ENCODE results near the gene TTN. TPM values are rescaled to one million over a fixed set of nuclear protein-coding genes. Genes with fewer than 3 reads are reported as not detected.

The TTN gene
- total and polyA plus RNA-seq, 2 of the 8 experiments (the other 6 are each of a cell fraction or from before 2014, with no cell fraction given), result 0.30 to 9.7 TPM

- H3K79me2 ChIP-seq (ENCODE audit: control insufficient read depth in 1 of 2, insufficient read depth in 2 of 2, low read length in 2 of 2), result no peaks in the 10 kb centered on the region
- no peak overlapping the region for H2AK5ac ChIP-seq (ENCODE audit: low read depth, low read length)
- H3K23ac ChIP-seq (ENCODE audit: insufficient read length), result no peak overlapping the region
- H2AFZ ChIP-seq (ENCODE audit: low read length), result no peak overlapping the region
- no peak overlapping the region for H4K5ac ChIP-seq (ENCODE audit: insufficient read length, low read depth, low read length)
- H4K8ac ChIP-seq (ENCODE audit: extremely low read depth, insufficient read depth, low read length), result no peak overlapping the region
- H3K14ac ChIP-seq (ENCODE audit: insufficient read length), result no peak overlapping the region
- H3K27me3 ChIP-seq (replicated peaks in 1 of 4; ENCODE audit: control insufficient read depth in 3 of 4, extremely low read depth in 1 of 4, insufficient read depth in 3 of 4, low read length in 3 of 4), result no peaks in the 10 kb centered on the region
- no peak overlapping the region for H3K4ac ChIP-seq (replicated peaks; ENCODE audit: insufficient read length, low read depth, low read length)
- H3K18ac ChIP-seq (ENCODE audit: extremely low read depth, low read length), result no peak overlapping the region
- POLR2A ChIA-PET (ENCODE audit: partially characterized antibody), result no interaction called here
- no peak overlapping the region for H2BK5ac ChIP-seq (ENCODE audit: low read depth, low read length)
- H2BK120ac ChIP-seq (replicated peaks; ENCODE audit: low read depth, low read length), result no peak overlapping the region
- no peak overlapping the region for H2BK12ac ChIP-seq (ENCODE audit: low read depth, low read length)
- H4K20me1 ChIP-seq (replicated peaks in 1 of 2; ENCODE audit: control insufficient read depth in 1 of 2, insufficient read depth in 2 of 2, low read length in 2 of 2), result no peaks in the 10 kb centered on the region
- FAIRE-seq, result no peak
- no peak overlapping the region for H3K4me3 ChIP-seq (ENCODE audit: extremely low read depth in 1 of 4, insufficient read depth in 2 of 4, low read depth in 3 of 4, low read length in 4 of 4)
- H2BK20ac ChIP-seq (ENCODE audit: low read length), result no peak overlapping the region
- H3K4me2 ChIP-seq (ENCODE audit: insufficient read depth in 1 of 2, low read depth in 2 of 2, low read length in 2 of 2), result no peak overlapping the region
- no peak overlapping the region for H3K27ac ChIP-seq (ENCODE audit: low read depth, low read length)
- no peaks in the 10 kb centered on the region for H3K9me3 ChIP-seq (ENCODE audit: insufficient read depth in 2 of 2, low read depth in 1 of 2, low read length in 1 of 2)
- no peak for DNase-seq (ENCODE audit: low read depth in 1 of 2, low spot score in 2 of 2)
- H3K23me2 ChIP-seq (ENCODE audit: low read depth, low read length), result no peaks in the 10 kb centered on the region
- no peak overlapping the region for H4K91ac ChIP-seq (replicated peaks; ENCODE audit: insufficient read length, low read length)
- no peak for TF ChIP-seq ATF2 (IDR thresholded peaks at IDR 0.05; ENCODE audit: low read length)
- TF ChIP-seq RAD21 (IDR thresholded peaks at IDR 0.05 in 1 of 2, conservative IDR thresholded peaks at IDR 0.05 in 1 of 2; ENCODE audit: low read depth in 2 of 2, low read length in 2 of 2), result no peak
- TF ChIP-seq CBX5 (IDR thresholded peaks at IDR 0.05; ENCODE audit: low read depth, low read length), result no peak
- TF ChIP-seq POLR2AphosphoS5 (IDR thresholded peaks at IDR 0.05; ENCODE audit: low read depth, low read length), result no peak
- no peak for TF ChIP-seq KDM4A (IDR thresholded peaks at IDR 0.05; ENCODE audit: low read depth, low read length, severe bottlenecking)
- TF ChIP-seq NANOG (IDR thresholded peaks at IDR 0.05; ENCODE audit: insufficient read depth, low read depth, low read length, poor library complexity, severe bottlenecking), result no peak
- TF ChIP-seq HDAC6 (IDR thresholded peaks at IDR 0.05; ENCODE audit: low read depth, low read length), result no peak
- no peak for TF ChIP-seq SIRT6 (IDR thresholded peaks at IDR 0.05; ENCODE audit: low read length)
- TF ChIP-seq BRCA1 (IDR thresholded peaks at IDR 0.05; ENCODE audit: low read depth, low read length), result no peak
- TF ChIP-seq CTBP2 (IDR thresholded peaks at IDR 0.05; ENCODE audit: borderline replicate concordance, insufficient read depth, insufficient read length, low read length), result no peak
- H3K79me1 ChIP-seq (ENCODE audit: low read depth, low read length), result no peaks in the 10 kb centered on the region
- H3K9ac ChIP-seq (replicated peaks in 1 of 4; ENCODE audit: extremely low read depth in 1 of 4, low read depth in 3 of 4, low read length in 3 of 4), result no peak overlapping the region
- H3K36me3 ChIP-seq (ENCODE audit: control insufficient read depth in 2 of 4, insufficient read depth in 4 of 4, low read length in 3 of 4), result no peaks in the 10 kb centered on the region; a peak in 1 of 8 replicates
- CTCF ChIA-PET (ENCODE audit: partially characterized antibody), result interaction anchor here (1.6 kb wide), 1 partner anchor 10 kb away, joined by 8 read pairs; no protein-coding TSS in a partner anchor
- H2BK15ac ChIP-seq (ENCODE audit: low read length), result no peak overlapping the region
- WGBS, 2 experiments (ENCODE audit: extremely low coverage in 1 of 2, insufficient coverage in 1 of 2, insufficient read length in 1 of 2, insufficient replicate concordance in 2 of 2, low coverage in 1 of 2, low lambda C conversion rate in 2 of 2, missing lambda C conversion rate in 1 of 2), result 88% methylated on average over 2 of the region's 2 CpGs; no CpG with 5 or more reads in 1 of the 2 experiments
- no peaks in the 10 kb centered on the region for H3K4me1 ChIP-seq (replicated peaks in 1 of 4; ENCODE audit: control insufficient read depth in 3 of 4, insufficient read depth in 4 of 4, low read length in 3 of 4)
- no peak overlapping the region for H3K56ac ChIP-seq (replicated peaks; ENCODE audit: insufficient read length, low read depth, low read length)
Observed at GRCh38 chr2:178512484-178512883, 294.7 kb downstream of the TTN start.

Measured in H1 (cell line).